ENCODE measurements around the gene YIF1A.

DNA sequence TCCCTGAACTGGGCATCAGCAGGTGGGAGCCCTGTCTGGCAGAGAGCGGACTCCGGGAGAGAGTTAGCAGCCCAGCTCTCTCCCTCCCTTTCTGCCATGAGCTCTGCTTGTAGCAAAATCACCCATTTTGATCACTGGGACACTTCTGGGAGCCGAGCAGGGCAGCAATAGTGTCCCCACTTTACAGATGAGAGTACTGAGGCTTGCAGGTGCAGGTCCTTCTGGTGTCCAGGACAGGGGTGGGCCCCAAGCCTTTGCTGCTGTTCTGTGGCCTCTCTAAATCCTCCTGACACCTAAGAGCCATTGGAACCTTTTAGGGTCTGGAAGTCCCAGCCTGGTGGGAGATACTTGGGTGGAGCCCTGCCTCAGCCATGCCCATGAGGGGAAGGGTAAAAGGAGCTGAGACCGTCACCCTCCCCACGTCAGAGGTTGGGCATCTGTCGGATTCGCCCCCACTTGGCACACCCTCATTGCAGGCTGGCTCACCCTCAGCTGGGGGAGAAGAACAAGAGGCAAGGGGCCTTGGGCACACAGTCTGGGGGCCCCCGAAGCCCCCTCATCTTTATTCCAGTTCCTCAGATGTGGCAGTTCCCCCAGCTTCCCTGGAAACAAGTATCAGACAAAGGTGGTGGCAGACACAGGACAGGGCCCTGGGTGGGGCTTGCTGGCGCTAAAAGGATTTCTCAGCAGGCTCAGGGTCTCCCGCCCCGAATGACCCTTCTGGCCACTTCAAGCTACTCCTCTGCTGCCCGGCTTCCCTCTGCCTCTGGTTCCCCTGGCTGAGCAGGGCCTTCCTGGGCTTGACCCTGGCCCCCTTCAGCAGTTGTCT lies 42.8 kb upstream of the YIF1A start:
- TF ChIP-seq RAD21 (IDR thresholded peaks at IDR 0.05; ENCODE audit: low read length) = no peak
- TF ChIP-seq, protein P1, sequence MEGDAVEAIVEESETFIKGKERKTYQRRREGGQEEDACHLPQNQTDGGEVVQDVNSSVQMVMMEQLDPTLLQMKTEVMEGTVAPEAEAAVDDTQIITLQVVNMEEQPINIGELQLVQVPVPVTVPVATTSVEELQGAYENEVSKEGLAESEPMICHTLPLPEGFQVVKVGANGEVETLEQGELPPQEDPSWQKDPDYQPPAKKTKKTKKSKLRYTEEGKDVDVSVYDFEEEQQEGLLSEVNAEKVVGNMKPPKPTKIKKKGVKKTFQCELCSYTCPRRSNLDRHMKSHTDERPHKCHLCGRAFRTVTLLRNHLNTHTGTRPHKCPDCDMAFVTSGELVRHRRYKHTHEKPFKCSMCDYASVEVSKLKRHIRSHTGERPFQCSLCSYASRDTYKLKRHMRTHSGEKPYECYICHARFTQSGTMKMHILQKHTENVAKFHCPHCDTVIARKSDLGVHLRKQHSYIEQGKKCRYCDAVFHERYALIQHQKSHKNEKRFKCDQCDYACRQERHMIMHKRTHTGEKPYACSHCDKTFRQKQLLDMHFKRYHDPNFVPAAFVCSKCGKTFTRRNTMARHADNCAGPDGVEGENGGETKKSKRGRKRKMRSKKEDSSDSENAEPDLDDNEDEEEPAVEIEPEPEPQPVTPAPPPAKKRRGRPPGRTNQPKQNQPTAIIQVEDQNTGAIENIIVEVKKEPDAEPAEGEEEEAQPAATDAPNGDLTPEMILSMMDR (IDR thresholded peaks at IDR 0.05) = no peak
- no peak for TF ChIP-seq POLR2AphosphoS5 (IDR thresholded peaks at IDR 0.05; ENCODE audit: low read depth, low read length)
- TF ChIP-seq GATA2 (CRISPR knock-in tag; IDR thresholded peaks at IDR 0.05) = no peak
- no peak for TF ChIP-seq TCF12 (IDR thresholded peaks at IDR 0.05)
- TF ChIP-seq, protein P2, sequence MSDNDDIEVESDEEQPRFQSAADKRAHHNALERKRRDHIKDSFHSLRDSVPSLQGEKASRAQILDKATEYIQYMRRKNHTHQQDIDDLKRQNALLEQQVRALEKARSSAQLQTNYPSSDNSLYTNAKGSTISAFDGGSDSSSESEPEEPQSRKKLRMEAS (IDR thresholded peaks at IDR 0.05; ENCODE audit: low read depth) = no peak
- TF ChIP-seq EP300 (IDR thresholded peaks at IDR 0.05; ENCODE audit: borderline replicate concordance in 1 of 2, low read depth in 1 of 2, low read length in 1 of 2) = no peak
- no peak for TF ChIP-seq TEAD4 (IDR thresholded peaks at IDR 0.05; ENCODE audit: borderline replicate concordance, insufficient read depth)
- TF ChIP-seq CHD2 (IDR thresholded peaks at IDR 0.05; ENCODE audit: low read length, partially characterized antibody) = no peak
- no peak for TF ChIP-seq ELF1 (IDR thresholded peaks at IDR 0.05)
- no peak for TF ChIP-seq TAF1 (IDR thresholded peaks at IDR 0.05; ENCODE audit: borderline replicate concordance, low read depth, low read length)
- no peak for TF ChIP-seq EZH2phosphoT487 (IDR thresholded peaks at IDR 0.05; ENCODE audit: borderline replicate concordance, low read depth)
- no peak for TF ChIP-seq YY1 (IDR thresholded peaks at IDR 0.05; ENCODE audit: low read depth)
- TF ChIP-seq, protein P3, sequence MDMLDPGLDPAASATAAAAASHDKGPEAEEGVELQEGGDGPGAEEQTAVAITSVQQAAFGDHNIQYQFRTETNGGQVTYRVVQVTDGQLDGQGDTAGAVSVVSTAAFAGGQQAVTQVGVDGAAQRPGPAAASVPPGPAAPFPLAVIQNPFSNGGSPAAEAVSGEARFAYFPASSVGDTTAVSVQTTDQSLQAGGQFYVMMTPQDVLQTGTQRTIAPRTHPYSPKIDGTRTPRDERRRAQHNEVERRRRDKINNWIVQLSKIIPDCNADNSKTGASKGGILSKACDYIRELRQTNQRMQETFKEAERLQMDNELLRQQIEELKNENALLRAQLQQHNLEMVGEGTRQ (IDR thresholded peaks at IDR 0.05; ENCODE audit: borderline replicate concordance, low read depth, low read length) = no peak

All from SK-N-SH (cell line).